WTC11 (cell line): ENCODE data around the gene PMS2.

ENCODE experiments used
- CREB1 ChIP-seq: sonication (generic); formaldehyde crosslinking; IDR thresholded peaks from 2 replicates; pipeline ENCODE4 v1.8.0; 2023; ENCODE audit warnings: mild to moderate bottlenecking, missing genetic modification reagents
- ZNF121 ChIP-seq: sonication (generic); formaldehyde crosslinking; IDR thresholded peaks from 2 replicates; pipeline ENCODE4 v1.8.0; 2023; ENCODE audit warnings: missing genetic modification reagents
- ZNF263 ChIP-seq: sonication (generic); formaldehyde crosslinking; IDR thresholded peaks from 2 replicates; pipeline ENCODE4 v1.8.1; 2022; ENCODE audit warnings: low read depth, mild to moderate bottlenecking, moderate library complexity, missing genetic modification reagents
- TF ChIP-seq, protein P1 (sequence below): fragments of 200-600 bp; IDR thresholded peaks from 2 replicates; pipeline ENCODE4 v1.8.0; 2022; ENCODE audit warnings: antibody characterized with exemption
- TF ChIP-seq, protein P2 (sequence below): sonication (generic); formaldehyde crosslinking; IDR thresholded peaks from 2 replicates; pipeline ENCODE4 v1.8.1; 2022; ENCODE audit warnings: low read depth, mild to moderate bottlenecking, moderate library complexity, missing genetic modification reagents, borderline replicate concordance

DNA sequence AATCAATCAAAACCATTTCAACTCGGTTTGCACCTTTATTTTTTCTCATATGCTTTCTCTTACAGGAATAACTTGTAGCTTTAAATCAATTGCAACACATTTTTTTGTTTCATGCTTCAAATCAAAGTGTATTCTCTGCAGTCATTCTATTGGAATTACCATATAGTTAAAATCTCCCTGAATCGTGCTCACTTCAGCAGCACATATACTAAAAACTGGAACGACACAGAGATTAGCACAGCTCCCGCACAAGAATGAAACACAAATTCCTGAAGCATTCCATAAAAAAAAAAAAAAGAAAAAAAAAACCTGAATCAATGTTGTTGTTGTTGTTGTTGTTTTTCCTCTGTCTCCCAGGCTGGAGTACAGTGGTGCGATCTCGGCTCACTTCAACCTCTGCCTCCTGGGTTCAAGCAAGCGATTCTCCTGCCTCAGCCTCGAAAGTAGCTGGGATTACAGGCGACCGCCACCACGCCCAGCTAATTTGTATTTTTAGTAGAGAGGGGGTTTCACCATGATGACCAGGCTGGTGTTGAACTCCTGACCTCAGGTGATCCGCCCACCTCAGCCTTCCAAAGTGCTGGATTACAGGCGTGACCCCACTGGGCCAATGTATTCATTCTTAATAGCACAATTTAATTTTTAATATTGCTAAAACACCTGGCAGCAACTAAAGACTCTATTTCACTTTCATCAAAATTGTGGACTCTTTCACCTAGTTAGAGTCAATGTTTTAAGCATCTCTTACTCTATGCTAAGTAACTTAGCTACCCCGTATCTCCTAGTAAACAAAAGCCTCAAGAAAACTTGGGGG is 48.7 kb upstream of the PMS2 start:
- TF ChIP-seq ZNF263 (CRISPR knock-in tag): no peak
- no peak for TF ChIP-seq CREB1 (CRISPR knock-in tag)
- TF ChIP-seq, protein P1, sequence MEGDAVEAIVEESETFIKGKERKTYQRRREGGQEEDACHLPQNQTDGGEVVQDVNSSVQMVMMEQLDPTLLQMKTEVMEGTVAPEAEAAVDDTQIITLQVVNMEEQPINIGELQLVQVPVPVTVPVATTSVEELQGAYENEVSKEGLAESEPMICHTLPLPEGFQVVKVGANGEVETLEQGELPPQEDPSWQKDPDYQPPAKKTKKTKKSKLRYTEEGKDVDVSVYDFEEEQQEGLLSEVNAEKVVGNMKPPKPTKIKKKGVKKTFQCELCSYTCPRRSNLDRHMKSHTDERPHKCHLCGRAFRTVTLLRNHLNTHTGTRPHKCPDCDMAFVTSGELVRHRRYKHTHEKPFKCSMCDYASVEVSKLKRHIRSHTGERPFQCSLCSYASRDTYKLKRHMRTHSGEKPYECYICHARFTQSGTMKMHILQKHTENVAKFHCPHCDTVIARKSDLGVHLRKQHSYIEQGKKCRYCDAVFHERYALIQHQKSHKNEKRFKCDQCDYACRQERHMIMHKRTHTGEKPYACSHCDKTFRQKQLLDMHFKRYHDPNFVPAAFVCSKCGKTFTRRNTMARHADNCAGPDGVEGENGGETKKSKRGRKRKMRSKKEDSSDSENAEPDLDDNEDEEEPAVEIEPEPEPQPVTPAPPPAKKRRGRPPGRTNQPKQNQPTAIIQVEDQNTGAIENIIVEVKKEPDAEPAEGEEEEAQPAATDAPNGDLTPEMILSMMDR: no peak
- no peak for TF ChIP-seq ZNF121 (CRISPR knock-in tag)
- TF ChIP-seq, protein P2, sequence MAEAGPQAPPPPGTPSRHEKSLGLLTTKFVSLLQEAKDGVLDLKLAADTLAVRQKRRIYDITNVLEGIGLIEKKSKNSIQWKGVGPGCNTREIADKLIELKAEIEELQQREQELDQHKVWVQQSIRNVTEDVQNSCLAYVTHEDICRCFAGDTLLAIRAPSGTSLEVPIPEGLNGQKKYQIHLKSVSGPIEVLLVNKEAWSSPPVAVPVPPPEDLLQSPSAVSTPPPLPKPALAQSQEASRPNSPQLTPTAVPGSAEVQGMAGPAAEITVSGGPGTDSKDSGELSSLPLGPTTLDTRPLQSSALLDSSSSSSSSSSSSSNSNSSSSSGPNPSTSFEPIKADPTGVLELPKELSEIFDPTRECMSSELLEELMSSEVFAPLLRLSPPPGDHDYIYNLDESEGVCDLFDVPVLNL: no peak
